ENCODE measurements around the gene SDCCAG8.

SDCCAG8 gene

GRCh38 chr1:243229526-243229925, 26.3 kb upstream of the SDCCAG8 start:
- H3K27ac ChIP-seq: no peak overlapping the region
- no peak for DNase-seq (ENCODE audit: low read depth, low spot score)
- H3K4me3 ChIP-seq: no peak overlapping the region
- H3K9me3 ChIP-seq (ENCODE audit: low read depth, low read length): peaks cover 17% of the 10 kb centered on the region
- H3K9ac ChIP-seq (ENCODE audit: insufficient read length): no peak overlapping the region
- TF ChIP-seq FOXP2 (optimal IDR thresholded peaks at IDR 0.05; ENCODE audit: control extremely low read depth, extremely low read length, insufficient read depth) (no peak), EZH2 (IDR thresholded peaks at IDR 0.05) (no peak), POLR2AphosphoS5 (IDR thresholded peaks at IDR 0.05; ENCODE audit: borderline replicate concordance, low read depth, low read length) (no peak)
- H3K36me3 ChIP-seq (ENCODE audit: insufficient read depth, low read length): peaks cover 72% of the 10 kb centered on the region

DNA sequence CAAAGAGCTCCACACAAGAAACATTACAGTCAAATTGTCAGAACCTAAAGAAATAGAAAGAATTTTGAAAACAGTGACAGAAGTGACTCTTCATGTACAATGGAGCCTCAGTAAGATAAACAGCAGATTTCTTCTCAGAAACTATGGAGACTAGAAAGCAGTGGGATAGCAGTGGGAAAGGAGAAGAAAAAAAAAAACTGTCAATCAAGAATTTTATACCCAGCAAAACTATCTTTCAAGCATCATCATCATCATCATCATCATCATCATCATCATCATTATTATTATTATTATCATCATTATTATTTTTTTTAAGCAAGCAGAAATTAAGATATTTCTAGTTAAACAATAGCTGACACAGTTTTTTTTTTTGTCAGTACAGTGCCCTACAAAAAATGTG, 24.9 kb upstream of the SDCCAG8 start:
- H3K9ac ChIP-seq (ENCODE audit: insufficient read length): no peak overlapping the region
- DNase-seq (ENCODE audit: low read depth, low spot score): no peak
- no peak overlapping the region for H3K27ac ChIP-seq
- H3K36me3 ChIP-seq (ENCODE audit: insufficient read depth, low read length): peaks cover 69% of the 10 kb centered on the region
- H3K4me3 ChIP-seq: no peak overlapping the region
- no peak for TF ChIP-seq POLR2AphosphoS5 (IDR thresholded peaks at IDR 0.05; ENCODE audit: borderline replicate concordance, low read depth, low read length)
- TF ChIP-seq FOXP2 (optimal IDR thresholded peaks at IDR 0.05; ENCODE audit: control extremely low read depth, extremely low read length, insufficient read depth): no peak
- no peak for TF ChIP-seq EZH2 (IDR thresholded peaks at IDR 0.05)
- peaks cover 17% of the 10 kb centered on the region for H3K9me3 ChIP-seq (ENCODE audit: low read depth, low read length)

DNA sequence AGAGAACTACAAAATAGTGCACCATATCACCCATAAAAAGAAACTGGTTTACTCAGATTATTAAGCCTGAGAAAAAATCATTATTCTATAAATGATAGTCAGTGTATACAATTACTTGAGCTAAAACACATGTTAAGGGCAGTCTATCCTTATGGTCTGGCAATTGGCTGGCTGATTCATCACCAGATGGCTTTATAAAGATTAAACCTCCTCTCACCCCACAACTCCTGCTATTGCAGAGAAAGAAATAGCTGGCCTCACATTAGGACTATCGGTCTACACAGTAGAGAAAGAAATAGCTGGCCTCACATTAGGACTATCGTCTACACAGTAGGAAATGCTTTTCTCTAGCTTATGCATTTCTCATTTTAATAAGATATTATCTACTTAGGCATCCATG, 21.9 kb upstream of the SDCCAG8 start:
- H3K27ac ChIP-seq: no peak overlapping the region
- no peak for DNase-seq (ENCODE audit: low read depth, low spot score)
- peaks cover 16% of the 10 kb centered on the region for H3K9me3 ChIP-seq (ENCODE audit: low read depth, low read length)
- no peak overlapping the region for H3K4me3 ChIP-seq
- TF ChIP-seq POLR2AphosphoS5 (IDR thresholded peaks at IDR 0.05; ENCODE audit: borderline replicate concordance, low read depth, low read length) (no peak), FOXP2 (optimal IDR thresholded peaks at IDR 0.05; ENCODE audit: control extremely low read depth, extremely low read length, insufficient read depth) (no peak), EZH2 (IDR thresholded peaks at IDR 0.05) (no peak)
- H3K36me3 ChIP-seq (ENCODE audit: insufficient read depth, low read length): peaks cover 75% of the 10 kb centered on the region
- H3K9ac ChIP-seq (ENCODE audit: insufficient read length): no peak overlapping the region

DNA sequence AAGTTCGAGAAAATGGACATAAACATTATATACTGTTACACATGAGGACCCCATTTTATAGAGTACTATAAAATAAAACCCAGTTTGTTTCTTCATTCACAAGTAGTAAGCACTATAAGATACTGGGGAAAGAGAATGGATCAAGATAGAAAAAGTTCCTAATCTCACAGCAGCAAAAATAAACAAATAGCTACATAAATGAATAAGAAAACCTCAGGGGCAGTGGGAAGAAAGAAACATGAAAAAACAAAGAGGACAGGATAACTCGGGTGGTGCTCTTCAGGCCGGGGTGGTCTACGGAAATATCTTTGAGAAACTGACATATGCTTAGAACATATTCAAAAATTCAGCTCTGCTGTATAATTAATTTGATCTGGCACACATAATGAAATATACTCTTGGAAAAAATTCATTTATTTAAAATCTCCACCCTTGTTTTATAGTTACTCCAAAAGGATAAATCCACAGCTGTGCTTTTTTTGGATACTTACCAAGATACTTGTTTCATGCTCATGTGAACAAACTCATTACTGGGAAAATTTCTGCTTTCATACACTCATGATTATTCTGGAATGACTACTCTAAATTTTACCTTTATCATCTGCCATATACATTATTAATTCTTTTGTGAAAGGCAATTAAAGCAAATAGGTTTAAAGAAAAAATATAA, 20.7 kb upstream of the SDCCAG8 start:
- Histone ChIP-seq H3K4me3 (no peak overlapping the region), H3K27ac (no peak overlapping the region), H3K9me3 (ENCODE audit: low read depth, low read length) (peaks cover 9% of the 10 kb centered on the region), H3K36me3 (ENCODE audit: insufficient read depth, low read length) (peaks cover 76% of the 10 kb centered on the region), H3K9ac (ENCODE audit: insufficient read length) (no peak overlapping the region)
- TF ChIP-seq POLR2AphosphoS5 (IDR thresholded peaks at IDR 0.05; ENCODE audit: borderline replicate concordance, low read depth, low read length): no peak
- no peak for DNase-seq (ENCODE audit: low read depth, low spot score)

- peaks cover 3% of the 10 kb centered on the region for H3K9me3 ChIP-seq (ENCODE audit: low read depth, low read length)
- H3K4me3 ChIP-seq: no peak overlapping the region
- H3K36me3 ChIP-seq (ENCODE audit: insufficient read depth, low read length): peaks cover 80% of the 10 kb centered on the region
- H3K9ac ChIP-seq (ENCODE audit: insufficient read length): no peak overlapping the region
- peak overlapping the region; percentile 10; the same call in 1 of the 2 replicates for H3K27ac ChIP-seq
- TF ChIP-seq POLR2AphosphoS5 (IDR thresholded peaks at IDR 0.05; ENCODE audit: borderline replicate concordance, low read depth, low read length): no peak
- TF ChIP-seq FOXP2 (optimal IDR thresholded peaks at IDR 0.05; ENCODE audit: control extremely low read depth, extremely low read length, insufficient read depth): no peak
- TF ChIP-seq EZH2 (IDR thresholded peaks at IDR 0.05): no peak
- no peak for DNase-seq (ENCODE audit: low read depth, low spot score)
These were observed 19.1 kb upstream of the SDCCAG8 start for GRCh38 chr1:243236604-243237252.

DNA sequence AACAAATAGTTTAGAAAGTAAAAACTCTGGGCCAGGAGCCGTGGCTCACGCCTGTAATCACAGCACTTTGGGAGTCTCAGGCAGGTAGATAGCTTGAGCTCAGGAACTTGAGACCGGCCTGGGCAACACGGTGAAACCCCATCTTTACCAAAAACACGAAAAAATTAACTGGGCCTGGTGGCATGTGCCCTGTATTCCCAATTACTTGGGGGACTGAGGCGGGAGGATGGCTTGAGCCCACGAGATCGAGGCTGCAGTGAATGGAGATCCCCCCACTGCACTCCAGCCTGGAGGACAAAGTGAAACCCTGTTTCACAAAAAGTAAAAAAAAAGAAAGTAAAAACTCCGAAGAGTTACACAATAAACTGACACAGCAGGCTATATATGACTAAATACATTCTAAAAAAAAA, 11.4 kb upstream of the SDCCAG8 start:
- H3K4me3 ChIP-seq: no peak overlapping the region
- no peak overlapping the region for H3K27ac ChIP-seq
- peaks cover 2% of the 10 kb centered on the region; the same call in 1 of the 2 replicates for H3K9me3 ChIP-seq (ENCODE audit: low read depth, low read length)
- TF ChIP-seq EZH2 (IDR thresholded peaks at IDR 0.05): no peak
- no peak for TF ChIP-seq FOXP2 (optimal IDR thresholded peaks at IDR 0.05; ENCODE audit: control extremely low read depth, extremely low read length, insufficient read depth)
- no peak for TF ChIP-seq POLR2AphosphoS5 (IDR thresholded peaks at IDR 0.05; ENCODE audit: borderline replicate concordance, low read depth, low read length)
- H3K9ac ChIP-seq (ENCODE audit: insufficient read length): no peak overlapping the region
- DNase-seq (ENCODE audit: low read depth, low spot score): no peak
- H3K36me3 ChIP-seq (ENCODE audit: insufficient read depth, low read length): peaks cover 49% of the 10 kb centered on the region

DNA sequence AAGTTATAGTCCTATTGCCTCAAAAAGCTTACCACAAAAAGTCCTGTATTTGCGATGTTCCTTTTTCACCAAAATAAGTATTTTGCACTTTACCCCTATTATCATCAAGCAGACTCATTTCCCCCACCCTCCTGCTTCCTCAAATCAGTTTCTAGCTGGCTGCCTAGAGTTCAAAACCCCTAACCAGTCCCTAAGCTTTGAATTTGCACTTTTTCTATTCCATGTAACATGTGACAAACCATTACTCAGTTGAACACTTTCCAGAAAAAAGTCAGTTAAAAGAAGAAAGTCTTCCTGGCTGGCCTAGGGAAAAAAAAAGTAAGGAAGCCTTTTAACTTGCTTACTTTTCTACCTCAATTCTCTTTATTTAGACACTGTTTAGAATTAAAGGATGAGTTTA, 8.9 kb upstream of the SDCCAG8 start:
- peaks cover 38% of the 10 kb centered on the region for H3K36me3 ChIP-seq (ENCODE audit: insufficient read depth, low read length)
- DNase-seq (ENCODE audit: low read depth, low spot score): no peak
- no peak overlapping the region for H3K27ac ChIP-seq
- TF ChIP-seq EZH2 (IDR thresholded peaks at IDR 0.05) (no peak), POLR2AphosphoS5 (IDR thresholded peaks at IDR 0.05; ENCODE audit: borderline replicate concordance, low read depth, low read length) (no peak), FOXP2 (optimal IDR thresholded peaks at IDR 0.05; ENCODE audit: control extremely low read depth, extremely low read length, insufficient read depth) (no peak)
- H3K9me3 ChIP-seq (ENCODE audit: low read depth, low read length): 0 out of 2 replicates have a peak, but pooled peaks cover 4% of the 10 kb centered on the region
- no peak overlapping the region for H3K9ac ChIP-seq (ENCODE audit: insufficient read length)
- H3K4me3 ChIP-seq: no peak overlapping the region

DNA sequence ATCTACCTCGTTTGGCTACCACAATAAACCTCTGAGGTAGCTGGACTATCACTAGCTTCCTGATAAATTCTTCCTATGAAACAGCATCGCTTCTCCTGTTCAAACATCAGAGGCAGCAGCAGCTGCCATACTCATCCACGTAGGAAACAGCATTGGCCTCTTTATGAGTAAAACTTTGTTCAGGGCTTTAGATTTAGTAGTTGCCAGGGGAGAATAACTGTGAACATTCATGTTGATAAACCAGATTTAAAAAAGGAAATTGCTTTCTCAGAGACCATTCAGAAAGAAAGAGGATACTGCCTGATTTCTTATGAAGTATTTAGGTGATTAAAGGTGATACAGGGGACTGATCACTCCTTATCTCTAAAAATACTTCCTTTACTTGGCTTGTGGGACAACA, 7.9 kb upstream of the SDCCAG8 start:
- Histone ChIP-seq H3K9ac (ENCODE audit: insufficient read length) (no peak overlapping the region), H3K27ac (no peak overlapping the region), H3K4me3 (no peak overlapping the region), H3K36me3 (ENCODE audit: insufficient read depth, low read length) (peaks cover 32% of the 10 kb centered on the region), H3K9me3 (ENCODE audit: low read depth, low read length) (0 out of 2 replicates have a peak, but pooled peaks cover 4% of the 10 kb centered on the region)
- DNase-seq (ENCODE audit: low read depth, low spot score): no peak
- TF ChIP-seq FOXP2 (optimal IDR thresholded peaks at IDR 0.05; ENCODE audit: control extremely low read depth, extremely low read length, insufficient read depth) (no peak), EZH2 (IDR thresholded peaks at IDR 0.05) (no peak), POLR2AphosphoS5 (IDR thresholded peaks at IDR 0.05; ENCODE audit: borderline replicate concordance, low read depth, low read length) (no peak)

All from SK-N-MC (cell line).